Activated T-helper 17 cell treated with anti-CD3 and anti-CD28 coated beads, Interleukin-2, amount 50 U/mL, for 72 hours (primary cell): ENCODE data around the gene GRIK1. TPM values are rescaled to one million over a fixed set of nuclear protein-coding genes. Genes with fewer than 3 reads are reported as not detected.

ENCODE experiments used
- ATAC-seq: fragments of 150-1000 bp; cut with Tn5 transposase; replicated peaks from 2 replicates; pipeline ENCODE4 v1.10.0; 2021; ENCODE audit warnings: mild to moderate bottlenecking, moderate library complexity
- H3K27ac Mint-ChIP-seq: one replicate; pipeline ENCODE4 v1.8.0; 2022; ENCODE audit warnings: mixed read lengths
- H3K27me3 Mint-ChIP-seq: one replicate; pipeline ENCODE4 v1.8.0; 2022; ENCODE audit warnings: mixed read lengths
- H3K36me3 Mint-ChIP-seq: one replicate; pipeline ENCODE4 v1.8.0; 2022; ENCODE audit warnings: low read depth, mild to moderate bottlenecking, mixed read lengths
- H3K4me1 Mint-ChIP-seq: one replicate; pipeline ENCODE4 v1.8.0; 2022; ENCODE audit warnings: mixed read lengths
- H3K4me3 Mint-ChIP-seq: one replicate; pipeline ENCODE4 v1.8.0; 2022; ENCODE audit warnings: mild to moderate bottlenecking, mixed read lengths
- H3K9me3 Mint-ChIP-seq: one replicate; pipeline ENCODE4 v1.8.0; 2022; ENCODE audit warnings: mixed read lengths
- total RNA-seq, 2 donors: library from RNA; stranded (reverse); gene quantifications; one replicate each; pipeline ENCODE4 v1.2.3, GENCODE V29; 2022

GRIK1 gene
- total RNA-seq, 2 donors from 2014 or later = not detected

GRCh38 chr21:29887313-29888009 is 52.3 kb downstream of the GRIK1 start:
- H3K4me3 Mint-ChIP-seq = no peak overlapping the region
- ATAC-seq = no peak
- no peaks in the 10 kb centered on the region for H3K27me3 Mint-ChIP-seq
- H3K4me1 Mint-ChIP-seq = no peaks in the 10 kb centered on the region
- H3K9me3 Mint-ChIP-seq = no peaks in the 10 kb centered on the region
- H3K36me3 Mint-ChIP-seq = no peaks in the 10 kb centered on the region
- H3K27ac Mint-ChIP-seq = no peak overlapping the region

- Mint-ChIP-seq H3K4me1 (no peaks in the 10 kb centered on the region), H3K9me3 (no peaks in the 10 kb centered on the region), H3K36me3 (no peaks in the 10 kb centered on the region), H3K27me3 (no peaks in the 10 kb centered on the region), H3K4me3 (no peak overlapping the region), H3K27ac (no peak overlapping the region)
- ATAC-seq = no peak
Observed at GRCh38 chr21:29885491-29885890, 54.3 kb downstream of the GRIK1 start.

- Mint-ChIP-seq H3K4me3 (no peak overlapping the region), H3K36me3 (no peaks in the 10 kb centered on the region), H3K4me1 (no peaks in the 10 kb centered on the region), H3K9me3 (peaks cover 4% of the 10 kb centered on the region), H3K27me3 (peaks cover 3% of the 10 kb centered on the region), H3K27ac (no peak overlapping the region)
- no peak for ATAC-seq
Observed at GRCh38 chr21:29875873-29876272, 63.9 kb downstream of the GRIK1 start.

- peaks cover 4% of the 10 kb centered on the region for H3K9me3 Mint-ChIP-seq
- no peaks in the 10 kb centered on the region for H3K4me1 Mint-ChIP-seq
- H3K27me3 Mint-ChIP-seq = peaks cover 3% of the 10 kb centered on the region
- H3K4me3 Mint-ChIP-seq = no peak overlapping the region
- no peak for ATAC-seq
- H3K36me3 Mint-ChIP-seq = no peaks in the 10 kb centered on the region
- no peak overlapping the region for H3K27ac Mint-ChIP-seq
Observed at GRCh38 chr21:29875036-29875716, 64.6 kb downstream of the GRIK1 start.

- Mint-ChIP-seq H3K27ac (no peak overlapping the region), H3K9me3 (peaks cover 4% of the 10 kb centered on the region), H3K4me1 (no peaks in the 10 kb centered on the region), H3K27me3 (peaks cover 3% of the 10 kb centered on the region), H3K36me3 (no peaks in the 10 kb centered on the region), H3K4me3 (no peak overlapping the region)
- ATAC-seq = no peak
Observed at GRCh38 chr21:29873908-29874307, 65.9 kb downstream of the GRIK1 start.

GRCh38 chr21:29870814-29871213 is 69.0 kb downstream of the GRIK1 start:
- no peak for ATAC-seq
- Mint-ChIP-seq H3K9me3 (no peaks in the 10 kb centered on the region), H3K4me3 (no peak overlapping the region), H3K36me3 (no peaks in the 10 kb centered on the region), H3K27me3 (peaks cover 2% of the 10 kb centered on the region), H3K27ac (no peak overlapping the region), H3K4me1 (no peaks in the 10 kb centered on the region)

- ATAC-seq = no peak
- Mint-ChIP-seq H3K9me3 (no peaks in the 10 kb centered on the region), H3K4me3 (no peak overlapping the region), H3K36me3 (no peaks in the 10 kb centered on the region), H3K27me3 (peaks cover 5% of the 10 kb centered on the region), H3K27ac (no peak overlapping the region), H3K4me1 (no peaks in the 10 kb centered on the region)
Observed at GRCh38 chr21:29867796-29868195, 72.0 kb downstream of the GRIK1 start.

GRCh38 chr21:29860346-29860745 is 79.5 kb downstream of the GRIK1 start:
- H3K27me3 Mint-ChIP-seq = peaks cover 8% of the 10 kb centered on the region
- no peak overlapping the region for H3K27ac Mint-ChIP-seq
- no peaks in the 10 kb centered on the region for H3K36me3 Mint-ChIP-seq
- no peaks in the 10 kb centered on the region for H3K4me1 Mint-ChIP-seq
- no peak for ATAC-seq
- H3K4me3 Mint-ChIP-seq = no peak overlapping the region
- H3K9me3 Mint-ChIP-seq = no peaks in the 10 kb centered on the region

GRCh38 chr21:29857150-29857549 is 82.6 kb downstream of the GRIK1 start:
- ATAC-seq = no peak
- Mint-ChIP-seq H3K4me1 (no peaks in the 10 kb centered on the region), H3K27ac (no peak overlapping the region), H3K36me3 (no peaks in the 10 kb centered on the region), H3K9me3 (no peaks in the 10 kb centered on the region), H3K4me3 (no peak overlapping the region), H3K27me3 (no peaks in the 10 kb centered on the region)

GRCh38 chr21:29854795-29855194 is 85.0 kb downstream of the GRIK1 start:
- Mint-ChIP-seq H3K4me1 (no peaks in the 10 kb centered on the region), H3K36me3 (no peaks in the 10 kb centered on the region), H3K4me3 (no peak overlapping the region), H3K9me3 (no peaks in the 10 kb centered on the region), H3K27ac (no peak overlapping the region), H3K27me3 (no peaks in the 10 kb centered on the region)
- ATAC-seq = no peak

- Mint-ChIP-seq H3K36me3 (no peaks in the 10 kb centered on the region), H3K4me3 (no peak overlapping the region), H3K9me3 (no peaks in the 10 kb centered on the region), H3K4me1 (no peaks in the 10 kb centered on the region), H3K27ac (no peak overlapping the region), H3K27me3 (peaks cover 9% of the 10 kb centered on the region)
- ATAC-seq = no peak
Observed at GRCh38 chr21:29851611-29852010, 88.2 kb downstream of the GRIK1 start.

GRCh38 chr21:29849735-29850176 is 90.0 kb downstream of the GRIK1 start:
- no peaks in the 10 kb centered on the region for H3K9me3 Mint-ChIP-seq
- no peak overlapping the region for H3K4me3 Mint-ChIP-seq
- ATAC-seq = peak; percentile 84

GRCh38 chr21:29843804-29844203 is 96.0 kb downstream of the GRIK1 start:
- H3K4me3 Mint-ChIP-seq = no peak overlapping the region
- no peak overlapping the region for H3K27ac Mint-ChIP-seq
- ATAC-seq = no peak
- no peaks in the 10 kb centered on the region for H3K36me3 Mint-ChIP-seq
- H3K4me1 Mint-ChIP-seq = no peaks in the 10 kb centered on the region
- no peaks in the 10 kb centered on the region for H3K9me3 Mint-ChIP-seq
- H3K27me3 Mint-ChIP-seq = peaks cover 22% of the 10 kb centered on the region

More at GRCh38 chr21:29849735-29850176, 90.0 kb downstream of the GRIK1 start:
- Mint-ChIP-seq H3K36me3 (no peaks in the 10 kb centered on the region), H3K4me1 (no peaks in the 10 kb centered on the region), H3K27ac (no peak overlapping the region), H3K27me3 (peaks cover 13% of the 10 kb centered on the region)

- Mint-ChIP-seq H3K4me1 (no peaks in the 10 kb centered on the region), H3K27me3 (peaks cover 9% of the 10 kb centered on the region), H3K4me3 (no peak overlapping the region), H3K36me3 (no peaks in the 10 kb centered on the region), H3K9me3 (peaks cover 5% of the 10 kb centered on the region), H3K27ac (no peak overlapping the region)
- no peak for ATAC-seq
Observed at GRCh38 chr21:29834617-29835016, 105.2 kb downstream of the GRIK1 start.

GRCh38 chr21:29832217-29832616 is 107.6 kb downstream of the GRIK1 start:
- H3K27ac Mint-ChIP-seq = no peak overlapping the region
- H3K4me3 Mint-ChIP-seq = no peak overlapping the region
- peaks cover 5% of the 10 kb centered on the region for H3K27me3 Mint-ChIP-seq
- H3K4me1 Mint-ChIP-seq = no peaks in the 10 kb centered on the region
- H3K36me3 Mint-ChIP-seq = no peaks in the 10 kb centered on the region
- H3K9me3 Mint-ChIP-seq = peaks cover 5% of the 10 kb centered on the region
- ATAC-seq = no peak
